NB4 (cell line): Measurements from ENCODE around the gene ANTXR1.

Experiments
- DNase-seq: peaks from one replicate; pipeline ENCODE4 v3.0.0; 2010; ENCODE audit warnings: low read depth
- H3K4me3 ChIP-seq: one replicate; pipeline ENCODE4 v1.5.1; 2011; ENCODE audit warnings: mild to moderate bottlenecking, low read depth, low read length, moderate library complexity
- MYC ChIP-seq: IDR thresholded peaks from 2 replicates; pipeline ENCODE4 v1.6.1; 2011; ENCODE audit warnings: low read depth, low read length
- POLR2A ChIP-seq: IDR thresholded peaks from 2 replicates; pipeline ENCODE4 v1.6.1; 2011; ENCODE audit warnings: mild to moderate bottlenecking; ENCODE audit not compliant: insufficient read length; ENCODE audit errors: extremely low read depth
- TF ChIP-seq, protein P1 (sequence below): IDR thresholded peaks from 2 replicates; pipeline ENCODE4 v1.6.1; 2011; ENCODE audit warnings: low read depth, low read length
- TF ChIP-seq, protein P2 (sequence below): IDR thresholded peaks from one replicate; pipeline ENCODE4 v1.5.1; 2012; ENCODE audit warnings: low read depth, low read length

Gene ANTXR1

DNA sequence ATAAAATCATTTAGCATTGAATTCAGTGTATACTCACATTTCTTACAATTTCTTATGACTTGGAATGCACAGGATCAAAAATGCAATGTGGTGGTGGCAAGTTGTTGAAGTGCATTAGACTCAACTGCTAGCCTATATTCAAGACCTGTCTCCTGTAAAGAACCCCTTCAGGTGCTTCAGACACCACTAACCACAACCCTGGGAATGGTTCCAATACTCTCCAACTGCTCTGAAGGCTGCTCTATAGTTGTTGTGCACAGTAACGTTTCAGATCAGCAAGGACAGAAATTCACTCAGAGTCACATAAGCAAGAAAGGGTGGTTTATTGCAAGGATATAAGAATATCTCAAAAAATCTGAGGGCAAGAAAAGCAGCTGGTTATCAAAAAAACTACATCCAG lies 32.0 kb upstream of the ANTXR1 start:
- no peak for DNase-seq
- H3K4me3 ChIP-seq, result no peak overlapping the region

DNA sequence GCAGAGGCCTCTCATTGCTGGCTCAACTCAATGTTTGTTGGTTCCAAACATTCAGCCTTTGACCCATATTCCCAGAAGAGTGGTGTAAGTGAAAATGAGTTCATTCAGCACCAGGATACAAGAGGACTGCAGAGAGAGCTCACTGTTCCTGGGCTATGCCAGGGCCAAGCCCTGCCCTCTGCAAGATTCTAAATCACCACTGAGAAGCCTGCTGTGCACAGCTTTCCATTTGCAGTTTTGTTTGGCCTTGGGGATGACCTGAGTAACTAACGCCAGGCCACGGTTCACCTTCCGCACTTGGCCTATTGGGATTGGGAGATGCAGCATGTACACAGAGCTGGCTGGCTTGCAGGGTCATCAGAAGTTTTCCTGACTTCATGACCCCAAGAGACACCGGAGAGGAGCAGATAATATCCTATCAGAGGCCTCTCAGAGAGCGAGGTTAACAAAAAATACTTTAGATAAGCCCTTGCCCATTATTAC lies 25.9 kb upstream of the ANTXR1 start:
- DNase-seq, result no peak
- H3K4me3 ChIP-seq, result no peak overlapping the region
- no peak for TF ChIP-seq MYC
- TF ChIP-seq, protein P1, sequence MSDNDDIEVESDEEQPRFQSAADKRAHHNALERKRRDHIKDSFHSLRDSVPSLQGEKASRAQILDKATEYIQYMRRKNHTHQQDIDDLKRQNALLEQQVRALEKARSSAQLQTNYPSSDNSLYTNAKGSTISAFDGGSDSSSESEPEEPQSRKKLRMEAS, result no peak
- no peak for TF ChIP-seq POLR2A
- TF ChIP-seq, protein P2, sequence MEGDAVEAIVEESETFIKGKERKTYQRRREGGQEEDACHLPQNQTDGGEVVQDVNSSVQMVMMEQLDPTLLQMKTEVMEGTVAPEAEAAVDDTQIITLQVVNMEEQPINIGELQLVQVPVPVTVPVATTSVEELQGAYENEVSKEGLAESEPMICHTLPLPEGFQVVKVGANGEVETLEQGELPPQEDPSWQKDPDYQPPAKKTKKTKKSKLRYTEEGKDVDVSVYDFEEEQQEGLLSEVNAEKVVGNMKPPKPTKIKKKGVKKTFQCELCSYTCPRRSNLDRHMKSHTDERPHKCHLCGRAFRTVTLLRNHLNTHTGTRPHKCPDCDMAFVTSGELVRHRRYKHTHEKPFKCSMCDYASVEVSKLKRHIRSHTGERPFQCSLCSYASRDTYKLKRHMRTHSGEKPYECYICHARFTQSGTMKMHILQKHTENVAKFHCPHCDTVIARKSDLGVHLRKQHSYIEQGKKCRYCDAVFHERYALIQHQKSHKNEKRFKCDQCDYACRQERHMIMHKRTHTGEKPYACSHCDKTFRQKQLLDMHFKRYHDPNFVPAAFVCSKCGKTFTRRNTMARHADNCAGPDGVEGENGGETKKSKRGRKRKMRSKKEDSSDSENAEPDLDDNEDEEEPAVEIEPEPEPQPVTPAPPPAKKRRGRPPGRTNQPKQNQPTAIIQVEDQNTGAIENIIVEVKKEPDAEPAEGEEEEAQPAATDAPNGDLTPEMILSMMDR, result no peak

More for the DNA sequence above, 32.0 kb upstream of the ANTXR1 start:
- TF ChIP-seq POLR2A (no peak), MYC (no peak)
- TF ChIP-seq, protein P2, result no peak
- TF ChIP-seq, protein P1, result no peak

DNA sequence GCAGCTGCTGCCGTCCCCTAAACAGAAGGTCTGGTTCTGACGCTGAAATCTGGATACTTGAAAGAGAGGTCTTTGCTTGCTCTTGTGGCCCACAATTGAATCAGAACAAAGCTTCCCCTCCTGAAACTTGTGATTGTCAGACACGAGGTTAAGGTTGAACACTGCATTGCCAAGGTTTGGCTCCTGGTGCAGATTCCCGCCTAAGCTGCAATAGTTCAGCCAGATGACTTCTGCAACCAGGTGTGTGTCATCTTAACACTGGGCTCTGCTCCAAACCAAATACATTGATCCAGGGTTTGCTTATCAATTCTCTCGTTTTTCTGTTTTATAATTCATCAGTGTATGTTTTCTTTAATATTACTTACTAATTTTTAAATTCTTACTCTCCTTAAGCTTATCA lies 23.9 kb upstream of the ANTXR1 start:
- no peak for TF ChIP-seq MYC
- no peak for TF ChIP-seq POLR2A
- TF ChIP-seq, protein P2, result no peak
- TF ChIP-seq, protein P1, result no peak
- DNase-seq, result no peak
- no peak overlapping the region for H3K4me3 ChIP-seq

DNA sequence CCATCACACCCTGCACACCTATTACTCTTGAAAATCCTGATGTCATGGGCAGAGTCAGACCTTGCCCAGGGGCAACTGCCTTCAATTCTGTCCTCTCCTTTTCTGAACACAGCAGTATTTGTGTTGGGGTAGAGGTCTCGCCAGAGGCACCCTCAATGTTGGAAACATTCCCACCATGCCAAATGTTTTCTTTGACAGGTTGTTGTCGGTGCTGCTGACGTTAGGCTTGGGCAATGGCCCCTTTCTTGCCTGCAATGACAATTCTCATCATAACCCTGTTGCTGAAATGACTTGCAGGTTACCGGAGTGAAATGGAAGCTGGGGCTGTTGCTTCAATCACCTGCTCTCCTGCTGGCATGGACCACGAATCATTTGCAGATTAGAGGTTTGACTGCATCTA lies 20.6 kb upstream of the ANTXR1 start:
- H3K4me3 ChIP-seq, result no peak overlapping the region
- TF ChIP-seq, protein P2, result no peak
- TF ChIP-seq POLR2A (no peak), MYC (no peak)
- TF ChIP-seq, protein P1, result no peak
- no peak for DNase-seq

DNA sequence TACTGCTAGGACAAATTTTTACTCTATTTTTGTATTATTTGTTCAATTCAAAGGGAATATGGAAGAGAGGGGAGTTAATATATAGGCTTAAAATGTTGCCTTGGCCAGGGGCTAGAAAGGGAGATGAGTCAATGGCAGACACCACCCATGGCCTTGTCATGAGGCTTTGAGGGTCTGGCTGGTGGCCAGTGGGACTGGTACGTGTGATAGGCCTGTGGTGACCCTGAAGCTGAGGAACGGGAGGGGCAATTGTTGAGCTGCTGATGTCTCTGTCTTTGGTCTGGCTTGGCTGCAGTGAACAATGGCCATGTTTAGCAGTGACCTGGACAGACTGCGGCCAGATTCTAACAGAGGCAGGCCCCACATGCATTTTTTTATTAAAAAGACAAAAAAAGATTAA lies 20.0 kb upstream of the ANTXR1 start:
- H3K4me3 ChIP-seq, result no peak overlapping the region
- no peak for DNase-seq
- TF ChIP-seq, protein P2, result no peak
- TF ChIP-seq MYC (no peak), POLR2A (no peak)
- TF ChIP-seq, protein P1, result no peak
